ENCODE data around the gene CHSY1. TPM values are rescaled to one million over a fixed set of nuclear protein-coding genes. Genes with fewer than 3 reads are reported as not detected.

Gene CHSY1
- total and polyA plus RNA-seq, 2 of the 13 experiments (the other 11 are each of a cell fraction or from before 2014, with no cell fraction given), result 13.3 to 13.7 TPM

- no peak overlapping the region for H3K9ac ChIP-seq (ENCODE audit: insufficient read depth, low read depth, low read length)
- CTCF ChIA-PET (ENCODE audit: low intra/inter-chr PET ratio, low total read pairs), result no interaction called here
- no peak overlapping the region for H2AFZ ChIP-seq (ENCODE audit: low read length)
- no peak overlapping the region for H3K4me2 ChIP-seq (ENCODE audit: low read depth, low read length)
- TF ChIP-seq KLF16 (CRISPR knock-in tag; IDR thresholded peaks at IDR 0.05), result no peak
- no peak for TF ChIP-seq SP2 (CRISPR knock-in tag; IDR thresholded peaks at IDR 0.05)
- TF ChIP-seq, protein P1, sequence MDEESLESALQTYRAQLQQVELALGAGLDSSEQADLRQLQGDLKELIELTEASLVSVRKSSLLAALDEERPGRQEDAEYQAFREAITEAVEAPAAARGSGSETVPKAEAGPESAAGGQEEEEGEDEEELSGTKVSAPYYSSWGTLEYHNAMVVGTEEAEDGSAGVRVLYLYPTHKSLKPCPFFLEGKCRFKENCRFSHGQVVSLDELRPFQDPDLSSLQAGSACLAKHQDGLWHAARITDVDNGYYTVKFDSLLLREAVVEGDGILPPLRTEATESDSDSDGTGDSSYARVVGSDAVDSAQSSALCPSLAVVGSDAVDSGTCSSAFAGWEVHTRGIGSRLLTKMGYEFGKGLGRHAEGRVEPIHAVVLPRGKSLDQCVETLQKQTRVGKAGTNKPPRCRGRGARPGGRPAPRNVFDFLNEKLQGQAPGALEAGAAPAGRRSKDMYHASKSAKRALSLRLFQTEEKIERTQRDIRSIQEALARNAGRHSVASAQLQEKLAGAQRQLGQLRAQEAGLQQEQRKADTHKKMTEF (CRISPR knock-in tag; IDR thresholded peaks at IDR 0.05), result no peak
- DNase-seq (ENCODE audit: low spot score) (no peak), FAIRE-seq (no peak), ATAC-seq (no peak)
- H3K4me3 ChIP-seq (replicated peaks in 1 of 3; ENCODE audit: insufficient read depth in 1 of 3, low read depth in 2 of 3, low read length in 3 of 3), result no peak overlapping the region
- no TSS peak for BruUV-seq (replicated peaks)
- WGBS (ENCODE audit: low lambda C conversion rate), result 95% methylated on average over 4 of the region's 4 CpGs
- peaks cover 11% of the 10 kb centered on the region for H3K4me1 ChIP-seq (ENCODE audit: insufficient read depth, low read length)
- POLR2A ChIA-PET, result no interaction called here
- intact Hi-C loops (cut with micrococcal nuclease; ENCODE audit: unreplicated experiment) (no loop called here), in situ Hi-C loops (cut with HindIII; ENCODE audit: extremely low pct_ligation_motif_present, low pct_unique_long_range_greater_than_20kb) (no loop called here)
- no peak overlapping the region for H3K27ac ChIP-seq (ENCODE audit: extremely low read length, insufficient read depth, low read length)
- H3K79me2 ChIP-seq (ENCODE audit: insufficient read depth, low read length), result peaks cover 5% of the 10 kb centered on the region
- H3K9me3 ChIP-seq (ENCODE audit: low read length), result no peaks in the 10 kb centered on the region
- H3K36me3 ChIP-seq (replicated peaks in 1 of 2; ENCODE audit: control insufficient read depth in 1 of 2, insufficient read depth in 2 of 2, low read length in 2 of 2), result peaks cover 7 to 35% of the 10 kb centered on the region in 2 experiments; a peak in 4 of 5 replicates
- H3K27me3 ChIP-seq (ENCODE audit: control insufficient read depth in 1 of 2, insufficient read depth in 2 of 2, low read length in 2 of 2), result no peaks in the 10 kb centered on the region
- H4K20me1 ChIP-seq (ENCODE audit: insufficient read depth, low read length), result no peaks in the 10 kb centered on the region
Observed at GRCh38 chr15:101181349-101181748, 70.5 kb downstream of the CHSY1 start.

DNA sequence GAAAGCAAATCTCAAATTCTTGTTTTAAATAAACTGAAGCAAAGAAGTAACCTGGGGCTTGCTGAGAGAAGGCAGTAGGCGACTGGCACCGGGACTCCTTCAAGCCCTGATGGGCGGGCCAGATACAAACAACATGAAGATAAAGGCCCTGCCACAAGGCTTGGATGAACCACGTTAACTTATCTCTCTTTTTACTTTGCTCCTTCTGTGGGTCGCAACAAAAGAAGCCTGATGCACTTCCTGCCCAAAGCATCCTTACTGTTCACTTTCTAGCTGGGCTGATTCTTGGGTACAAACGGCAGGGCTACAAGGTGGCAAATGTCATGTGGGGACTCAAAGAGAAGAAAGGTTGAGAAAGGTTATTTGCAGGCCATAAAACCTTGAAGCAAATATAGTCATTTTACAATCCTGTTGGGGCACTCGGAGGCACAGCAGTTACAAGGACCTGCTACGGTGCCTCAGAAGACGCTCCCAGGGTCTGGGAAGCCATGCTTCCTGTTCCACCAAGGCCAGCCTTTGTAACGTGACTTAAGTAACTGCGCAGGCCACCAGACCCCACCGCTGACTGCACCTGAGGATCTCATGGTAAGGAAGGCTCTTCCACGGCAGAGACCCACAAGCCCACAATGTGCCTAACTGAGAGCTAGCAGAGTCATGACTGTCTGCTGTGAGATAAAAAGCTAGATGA, 71.1 kb downstream of the CHSY1 start:
- intact Hi-C loops (cut with micrococcal nuclease; ENCODE audit: unreplicated experiment) (no loop called here), in situ Hi-C loops (cut with HindIII; ENCODE audit: extremely low pct_ligation_motif_present, low pct_unique_long_range_greater_than_20kb) (no loop called here)
- CTCF ChIA-PET (ENCODE audit: low intra/inter-chr PET ratio, low total read pairs), result no interaction called here
- Histone ChIP-seq H3K27me3 (ENCODE audit: control insufficient read depth in 1 of 2, insufficient read depth in 2 of 2, low read length in 2 of 2) (no peaks in the 10 kb centered on the region), H3K79me2 (ENCODE audit: insufficient read depth, low read length) (peaks cover 2% of the 10 kb centered on the region), H3K4me2 (ENCODE audit: low read depth, low read length) (no peak overlapping the region), H3K4me3 (replicated peaks in 1 of 3; ENCODE audit: insufficient read depth in 1 of 3, low read depth in 2 of 3, low read length in 3 of 3) (no peak overlapping the region), H4K20me1 (ENCODE audit: insufficient read depth, low read length) (no peaks in the 10 kb centered on the region), H3K4me1 (ENCODE audit: insufficient read depth, low read length) (peaks cover 12% of the 10 kb centered on the region), H3K27ac (ENCODE audit: extremely low read length, insufficient read depth, low read length) (no peak overlapping the region), H3K36me3 (replicated peaks in 1 of 2; ENCODE audit: control insufficient read depth in 1 of 2, insufficient read depth in 2 of 2, low read length in 2 of 2) (peaks cover 7 to 35% of the 10 kb centered on the region in 2 experiments; a peak in 4 of 5 replicates), H3K9me3 (ENCODE audit: low read length) (no peaks in the 10 kb centered on the region), H3K9ac (ENCODE audit: insufficient read depth, low read depth, low read length) (no peak overlapping the region), H2AFZ (ENCODE audit: low read length) (no peak overlapping the region)
- BruUV-seq (replicated peaks), result no TSS peak
- DNase-seq (ENCODE audit: low spot score), result no peak
- no peak for ATAC-seq
- POLR2A ChIA-PET, result no interaction called here
- 95% methylated on average over 11 of the region's 13 CpGs for WGBS (ENCODE audit: low lambda C conversion rate)
- FAIRE-seq, result no peak
- TF ChIP-seq ZNF260 (CRISPR knock-in tag; IDR thresholded peaks at IDR 0.05; ENCODE audit: borderline replicate concordance, low read depth) (no peak), SOX13 (IDR thresholded peaks at IDR 0.05) (no peak), SOX13 (CRISPR knock-in tag; conservative IDR thresholded peaks at IDR 0.05 in 1 of 2, IDR thresholded peaks at IDR 0.05 in 1 of 2) (no peak), GATA4 (IDR thresholded peaks at IDR 0.05; ENCODE audit: borderline replicate concordance, low read depth) (no peak), ZNF432 (CRISPR knock-in tag; IDR thresholded peaks at IDR 0.05; ENCODE audit: borderline replicate concordance) (no peak), MAFK (conservative IDR thresholded peaks at IDR 0.05 in 1 of 2, IDR thresholded peaks at IDR 0.05 in 1 of 2; ENCODE audit: low read length in 2 of 2) (no peak), ZNF101 (CRISPR knock-in tag; IDR thresholded peaks at IDR 0.05; ENCODE audit: borderline replicate concordance, low read depth) (no peak), ZNF550 (CRISPR knock-in tag; IDR thresholded peaks at IDR 0.05; ENCODE audit: borderline replicate concordance) (no peak), HCFC1 (IDR thresholded peaks at IDR 0.05; ENCODE audit: low read depth, low read length) (no peak), ZNF430 (CRISPR knock-in tag; IDR thresholded peaks at IDR 0.05) (no peak), DNMT1 (CRISPR knock-in tag; IDR thresholded peaks at IDR 0.05) (no peak), MLLT10 (CRISPR knock-in tag; IDR thresholded peaks at IDR 0.05) (no peak), CHD4 (IDR thresholded peaks at IDR 0.05; ENCODE audit: borderline replicate concordance, low read length) (no peak), TARDBP (CRISPR knock-in tag; IDR thresholded peaks at IDR 0.05) (no peak), MXD1 (CRISPR knock-in tag; IDR thresholded peaks at IDR 0.05) (no peak)

All from HepG2 (cell line).